Measurements from ENCODE around the gene RFX7.
"Not testable (repeated sequence)": the region's sequence is repeated elsewhere in the genome, so short reads cannot be mapped to it uniquely, and the experiment has no call there.

The RFX7 gene

GRCh38 chr15:56205061-56205876, 38.4 kb downstream of the RFX7 start:
- DNase-seq (ENCODE audit: low read depth, low spot score), result no peak

DNA sequence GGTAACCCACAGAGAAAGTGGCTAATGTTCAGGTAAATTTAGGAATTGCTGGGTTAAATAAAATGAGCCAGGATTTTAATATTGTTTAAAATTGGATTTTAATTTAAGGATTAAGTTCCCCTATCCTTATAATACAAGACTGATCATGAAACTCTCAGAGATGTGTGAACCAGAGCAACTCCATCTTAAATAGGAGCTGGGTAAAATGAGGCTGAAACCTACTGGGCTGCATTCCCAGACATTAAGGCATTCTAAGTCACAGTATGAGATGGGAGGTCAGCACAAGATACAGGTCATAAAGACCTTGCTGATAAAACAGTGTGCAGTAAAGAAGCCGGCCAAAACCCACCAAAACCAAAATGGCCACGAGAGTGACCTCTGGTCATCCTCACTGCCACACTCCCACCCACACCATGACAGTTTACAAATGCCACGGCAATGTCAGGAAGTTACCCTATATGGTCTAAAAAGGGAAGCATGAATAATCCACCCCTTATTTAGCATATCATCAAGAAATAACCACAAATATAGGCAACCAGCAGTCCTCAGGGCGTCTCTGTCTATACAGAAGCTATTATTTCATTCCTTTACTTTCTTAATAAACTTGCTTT, 40.3 kb downstream of the RFX7 start:
- DNase-seq (ENCODE audit: low read depth, low spot score), result not testable (repeated sequence)

GRCh38 chr15:56202701-56203100, 41.0 kb downstream of the RFX7 start:
- DNase-seq (ENCODE audit: low read depth, low spot score), result no peak

DNA sequence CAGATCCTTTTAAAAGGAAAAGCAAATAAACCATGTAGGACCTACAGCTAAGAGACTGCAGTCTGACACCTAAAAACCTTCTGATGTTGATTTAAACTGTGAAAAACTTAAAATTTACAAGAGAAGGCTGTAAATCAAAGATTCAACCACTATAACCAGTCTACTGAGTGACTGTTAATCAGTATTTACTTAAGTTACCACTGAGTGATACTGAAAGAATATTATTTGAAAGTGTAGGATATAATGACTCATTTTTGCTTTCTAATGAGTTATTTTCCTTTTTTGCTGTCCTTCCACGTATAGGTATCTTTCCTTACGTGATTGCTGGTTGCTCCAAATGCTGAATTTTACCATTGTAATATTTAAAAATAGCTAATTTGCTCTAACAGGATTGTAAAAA, 44.6 kb downstream of the RFX7 start:
- DNase-seq (ENCODE audit: low read depth, low spot score), result no peak

DNA sequence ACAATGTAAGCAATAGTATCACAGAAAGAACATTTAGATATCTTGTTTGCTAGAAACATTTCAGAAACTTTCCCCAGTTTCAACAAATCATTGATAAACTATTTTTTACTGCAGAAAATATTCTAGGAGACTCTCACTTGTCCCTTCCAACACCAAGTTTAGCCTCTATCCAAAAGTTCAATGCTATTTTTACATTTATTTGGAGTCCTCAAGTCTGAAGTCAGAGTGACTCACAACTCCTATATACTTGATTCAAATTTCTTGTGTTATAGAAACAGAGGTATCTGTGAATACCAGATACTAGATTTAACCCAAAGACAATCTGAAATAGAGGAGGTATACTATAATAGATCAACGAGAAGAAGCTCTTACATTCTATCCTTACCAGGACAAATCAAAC, 49.6 kb downstream of the RFX7 start:
- no peak for DNase-seq (ENCODE audit: low read depth, low spot score)

- no peak for DNase-seq (ENCODE audit: low read depth, low spot score)
Measured at GRCh38 chr15:56192659-56193442, 50.8 kb downstream of the RFX7 start.

DNA sequence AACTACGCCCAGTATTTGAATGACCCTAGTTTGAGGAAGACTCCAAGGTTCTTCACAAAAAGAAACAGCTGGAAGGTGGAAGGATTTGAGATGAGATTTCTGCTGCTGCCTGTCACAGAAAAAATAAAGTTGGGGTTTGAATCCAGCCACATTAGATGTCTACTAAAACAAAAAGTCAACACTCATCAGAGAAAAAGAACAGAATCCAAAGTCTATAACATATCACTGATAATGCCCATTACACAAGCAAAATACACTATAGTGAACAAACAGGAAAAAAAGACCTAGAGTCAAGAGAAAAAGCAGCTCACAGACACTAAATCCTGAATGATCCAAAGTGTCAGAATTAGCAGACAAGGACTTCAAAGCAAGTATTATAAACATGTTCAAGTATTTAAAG, 56.0 kb downstream of the RFX7 start:
- no peak for DNase-seq (ENCODE audit: low read depth, low spot score)

DNA sequence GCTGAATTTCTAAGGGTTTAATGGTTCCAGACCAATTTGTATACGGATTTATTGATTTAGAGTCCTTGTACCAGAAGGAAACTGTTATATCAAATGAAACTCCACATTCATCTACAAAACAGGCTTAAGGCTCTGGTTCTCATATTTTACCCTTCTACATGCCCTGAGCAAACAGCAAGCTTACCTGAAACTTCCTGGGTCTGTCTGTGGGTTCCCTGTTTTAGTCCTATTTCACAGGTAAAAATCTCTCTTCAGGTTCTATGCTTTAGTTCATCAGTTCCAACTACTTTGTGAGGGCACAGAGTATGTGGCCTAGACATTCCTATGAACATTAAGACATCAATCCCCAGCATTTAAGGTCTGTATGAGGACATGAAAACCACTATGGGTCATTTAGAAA, 57.7 kb downstream of the RFX7 start:
- DNase-seq (ENCODE audit: low read depth, low spot score), result no peak

- DNase-seq (ENCODE audit: low read depth, low spot score), result no peak
Measured at GRCh38 chr15:56184516-56184915, 59.2 kb downstream of the RFX7 start.

- no peak for DNase-seq (ENCODE audit: low read depth, low spot score)
Measured at GRCh38 chr15:56180851-56181250, 62.8 kb downstream of the RFX7 start.

GRCh38 chr15:56176996-56177395, 66.7 kb downstream of the RFX7 start:
- DNase-seq (ENCODE audit: low read depth, low spot score), result no peak

DNA sequence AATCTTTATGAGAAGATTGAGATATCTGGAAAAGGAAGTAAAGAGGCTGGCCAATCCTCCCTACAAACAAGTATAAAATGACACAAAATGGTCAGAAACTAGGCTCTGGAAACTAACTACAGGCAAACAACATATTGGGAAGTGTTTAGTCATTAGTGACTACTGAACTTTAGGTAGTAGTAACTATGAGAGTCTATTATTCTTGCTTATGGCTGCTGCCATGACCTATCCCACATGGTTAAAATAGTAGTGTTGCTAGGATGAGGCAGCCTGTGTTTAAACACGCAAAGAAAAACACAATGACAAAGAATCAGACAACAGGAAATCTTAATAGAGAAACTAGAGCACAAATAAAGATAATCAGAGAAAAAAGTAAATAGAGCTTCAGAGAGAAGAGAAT, 67.9 kb downstream of the RFX7 start:
- DNase-seq (ENCODE audit: low read depth, low spot score), result no peak

DNA sequence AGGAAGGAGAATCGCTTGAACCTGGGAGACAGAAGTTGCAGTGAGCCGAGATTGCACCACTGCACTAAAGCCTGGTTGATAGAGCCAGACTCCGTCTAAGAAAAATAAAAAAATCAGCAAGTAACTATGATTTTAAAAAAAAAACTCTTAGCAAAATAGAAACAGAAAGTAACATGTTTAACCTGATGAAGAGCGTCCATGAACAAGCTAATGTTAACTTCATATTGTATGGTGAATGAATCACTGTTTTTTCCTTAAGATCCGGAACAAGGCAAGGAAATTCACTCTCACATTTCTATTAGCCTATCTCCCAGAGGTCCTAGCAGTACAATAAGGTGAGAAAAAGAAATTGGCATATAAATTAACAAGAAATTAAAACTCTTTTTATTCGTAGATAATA, 69.0 kb downstream of the RFX7 start:
- DNase-seq (ENCODE audit: low read depth, low spot score), result no peak

- no peak for DNase-seq (ENCODE audit: low read depth, low spot score)
Measured at GRCh38 chr15:56168394-56168793, 75.3 kb downstream of the RFX7 start.

- DNase-seq (ENCODE audit: low read depth, low spot score), result no peak
Measured at GRCh38 chr15:56165234-56165633, 78.4 kb downstream of the RFX7 start.

GRCh38 chr15:56160966-56161365, 82.7 kb downstream of the RFX7 start:
- DNase-seq (ENCODE audit: low read depth, low spot score), result no peak

DNA sequence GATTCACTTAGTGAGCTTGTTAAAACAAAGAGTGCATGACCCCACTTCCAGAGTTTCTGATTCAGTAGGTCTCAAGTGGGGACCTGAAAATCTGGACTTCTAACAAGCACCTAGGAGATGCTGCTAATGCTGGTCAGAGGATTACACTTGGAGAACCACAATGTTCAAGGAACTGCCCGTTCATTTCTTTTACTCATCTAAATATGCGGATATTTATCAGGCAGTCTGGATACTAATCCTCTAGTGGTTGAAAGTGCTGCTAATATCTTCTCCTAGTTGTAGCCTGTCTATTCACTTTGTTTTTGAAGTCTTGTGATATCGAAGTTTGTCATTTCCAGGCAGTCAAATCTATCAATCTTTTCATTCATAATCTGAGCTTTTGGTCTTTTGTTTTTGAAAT, 86.8 kb downstream of the RFX7 start:
- DNase-seq (ENCODE audit: low read depth, low spot score), result no peak

- DNase-seq (ENCODE audit: low read depth, low spot score), result not testable (repeated sequence)
Measured at GRCh38 chr15:56155278-56155677, 88.4 kb downstream of the RFX7 start.

- not testable (repeated sequence) for DNase-seq (ENCODE audit: low read depth, low spot score)
Measured at GRCh38 chr15:56154768-56155167, 88.9 kb downstream of the RFX7 start.

DNA sequence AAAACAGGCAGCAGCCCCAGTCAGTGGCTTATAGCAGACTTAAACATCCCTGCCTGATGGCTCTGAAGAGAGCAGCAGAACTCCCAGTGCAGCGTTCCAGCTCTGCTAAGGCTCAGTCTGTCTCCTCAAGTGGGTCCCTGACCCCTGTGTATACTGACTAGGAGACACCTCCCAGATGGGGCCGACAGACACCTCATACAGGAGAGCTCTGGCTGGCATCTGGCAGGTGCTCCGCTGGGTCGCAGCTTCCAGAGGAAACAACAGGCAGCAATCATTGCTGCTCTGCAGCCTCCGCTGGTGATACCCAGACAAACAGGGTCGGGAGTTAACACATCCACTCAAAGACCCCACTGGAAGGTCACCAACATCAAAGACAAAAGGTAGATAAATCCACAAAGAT, 93.5 kb downstream of the RFX7 start:
- DNase-seq (ENCODE audit: low read depth, low spot score), result no peak

- no peak for DNase-seq (ENCODE audit: low read depth, low spot score)
Measured at GRCh38 chr15:56148064-56148463, 95.6 kb downstream of the RFX7 start.

DNA sequence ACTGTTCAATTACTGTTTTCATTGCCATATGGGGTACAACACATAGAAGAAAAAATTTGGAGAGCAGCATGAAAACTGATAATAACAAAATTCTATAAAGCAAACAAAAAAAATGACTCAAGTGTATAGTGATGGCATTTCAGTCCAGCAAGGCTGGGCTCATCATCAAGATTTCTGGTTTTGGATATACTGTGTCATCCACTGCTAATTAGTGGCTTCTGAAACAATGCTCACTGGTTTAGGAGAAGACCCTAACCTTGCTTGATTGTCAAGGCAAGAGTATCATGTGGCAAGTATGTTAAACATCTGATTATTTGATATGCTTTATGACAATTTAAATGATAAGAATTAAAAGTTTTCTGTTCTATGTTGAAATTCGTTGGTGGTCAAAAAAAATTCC, 96.9 kb downstream of the RFX7 start:
- no peak for DNase-seq (ENCODE audit: low read depth, low spot score)

DNA sequence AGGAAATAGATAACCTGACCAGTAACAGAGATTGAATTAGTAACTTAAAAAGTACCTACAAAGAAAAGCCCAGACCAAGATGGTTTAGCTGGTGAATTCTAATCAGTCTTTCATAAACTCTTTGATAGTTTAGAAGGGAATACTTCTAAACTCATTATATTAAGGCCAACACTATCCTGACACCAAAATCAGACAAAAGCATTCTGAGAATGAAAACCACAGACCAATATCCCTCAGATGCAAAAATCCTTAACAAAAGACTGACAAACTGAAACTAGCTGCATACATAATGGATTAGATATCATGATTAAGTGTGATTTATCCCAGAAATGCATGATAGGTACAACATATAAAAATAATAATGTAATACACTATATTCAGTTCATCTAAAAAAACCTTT, 115.6 kb downstream of the RFX7 start:
- DNase-seq (ENCODE audit: low read depth, low spot score), result no peak

Measured in activated CD4-positive, CD25-positive, alpha-beta regulatory T cell treated with anti-CD3 and anti-CD28 coated beads, Interleukin-2, amount 50 U/mL, for 16 hours (primary cell).